SKM-1 (cell line): Measurements from ENCODE around the gene IKZF5.

ENCODE experiments used
- DNase-seq: peaks from one replicate; lab custom pipeline; 2025; ENCODE audit not compliant: unreplicated experiment; lab: John Stamatoyannopoulos, UW

The IKZF5 gene

GRCh38 chr10:123016228-123016627 lies 7.6 kb upstream of the IKZF5 start:
- no peak for DNase-seq

GRCh38 chr10:123014772-123015171 lies 6.2 kb upstream of the IKZF5 start:
- no peak for DNase-seq

DNA sequence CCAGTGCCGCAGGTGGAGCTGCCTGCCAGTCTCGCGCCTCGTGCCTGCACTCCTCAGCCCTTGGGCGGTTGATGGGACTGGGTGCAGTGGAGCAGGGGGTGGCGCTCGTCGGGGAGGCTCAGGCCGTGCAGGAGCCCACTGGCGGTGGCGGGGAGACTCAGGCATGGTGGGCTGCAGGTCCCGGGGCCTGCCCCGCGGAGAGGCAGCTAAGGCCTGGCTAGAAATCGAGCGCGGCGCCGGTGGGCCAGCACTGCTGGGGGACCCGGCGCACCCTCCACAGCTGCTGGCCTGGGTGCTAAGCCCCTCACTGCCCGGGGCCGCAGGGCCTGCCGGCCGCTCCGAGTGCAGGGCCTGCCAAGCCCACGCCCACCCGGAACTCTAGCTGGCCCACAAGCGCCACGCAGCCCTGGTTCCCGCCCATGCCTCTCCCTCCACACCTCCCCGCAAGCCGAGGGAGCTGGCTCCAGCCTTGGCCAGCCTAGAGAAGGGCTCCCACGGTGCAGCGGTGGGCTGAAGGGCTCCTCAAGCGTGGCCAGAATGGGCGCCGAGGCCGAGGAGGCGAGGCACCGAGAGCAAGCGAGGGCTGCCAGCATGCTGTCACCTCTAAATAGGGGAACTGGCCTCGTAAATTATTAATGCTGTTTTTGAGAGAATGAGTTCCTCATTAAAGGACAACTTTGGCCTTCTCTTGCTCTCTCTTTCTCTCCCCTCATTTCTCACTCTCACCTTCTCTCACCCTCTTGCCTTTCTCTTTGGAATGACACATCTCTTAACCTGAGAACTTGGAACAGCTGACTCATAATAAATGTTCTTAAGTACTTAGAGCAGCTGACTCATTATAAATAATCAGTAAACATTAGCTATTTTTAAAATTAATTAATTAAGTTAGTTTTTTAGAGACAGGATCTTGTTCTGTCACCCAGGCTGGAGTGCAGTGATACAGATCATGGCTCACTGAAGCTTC lies 5.1 kb upstream of the IKZF5 start:
- no peak for DNase-seq

- DNase-seq, result no peak
These were observed 3.4 kb upstream of the IKZF5 start for GRCh38 chr10:123011987-123012386.

GRCh38 chr10:123009105-123009820 lies 668 bp upstream of the IKZF5 start:
- DNase-seq, result no peak

GRCh38 chr10:123007558-123008354 lies 839 bp downstream of the IKZF5 start:
- peak; percentile 42 for DNase-seq

DNA sequence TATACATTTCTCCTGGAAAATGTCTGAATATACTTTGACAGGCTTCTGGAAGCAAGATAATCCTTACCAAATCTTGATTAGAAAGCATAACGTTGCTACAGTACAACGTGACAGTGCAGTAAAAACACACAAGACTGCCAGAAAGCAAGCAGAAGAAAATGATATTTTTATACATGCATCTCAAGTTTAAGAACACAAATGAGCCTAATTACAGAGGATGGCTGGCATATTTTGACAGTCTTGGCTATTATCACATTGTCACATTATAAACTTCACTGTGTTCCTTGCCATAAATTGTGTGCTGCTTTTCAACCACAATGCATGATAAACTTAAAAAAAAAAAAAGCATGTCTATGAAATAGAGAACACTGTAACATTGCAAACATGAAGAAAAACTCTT lies 4.3 kb downstream of the IKZF5 start:
- DNase-seq, result no peak

- DNase-seq, result no peak
These were observed 7.2 kb downstream of the IKZF5 start for GRCh38 chr10:123001370-123001769.

DNA sequence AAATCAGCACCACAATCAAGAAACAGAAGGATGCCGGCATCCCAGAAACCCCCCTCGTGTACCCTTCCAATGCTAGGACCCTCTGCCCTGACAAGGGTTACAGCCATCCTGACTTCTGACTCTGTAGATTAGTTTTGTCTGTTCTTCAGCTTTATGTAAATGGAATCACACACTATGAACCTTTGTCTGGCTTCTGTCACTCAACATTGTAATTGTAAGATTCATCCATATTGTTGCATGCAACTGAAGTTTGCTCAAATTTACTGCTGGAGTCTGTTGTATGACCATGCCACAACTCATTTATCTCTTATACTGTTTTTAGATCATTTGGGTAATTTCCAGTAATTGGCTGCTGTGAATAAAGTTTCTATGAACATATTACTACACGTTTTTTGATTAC lies 8.4 kb downstream of the IKZF5 start:
- DNase-seq, result no peak

- no peak for DNase-seq
These were observed 9.2 kb downstream of the IKZF5 start for GRCh38 chr10:122999347-122999746.

GRCh38 chr10:122998934-122999333 lies 9.7 kb downstream of the IKZF5 start:
- no peak for DNase-seq

DNA sequence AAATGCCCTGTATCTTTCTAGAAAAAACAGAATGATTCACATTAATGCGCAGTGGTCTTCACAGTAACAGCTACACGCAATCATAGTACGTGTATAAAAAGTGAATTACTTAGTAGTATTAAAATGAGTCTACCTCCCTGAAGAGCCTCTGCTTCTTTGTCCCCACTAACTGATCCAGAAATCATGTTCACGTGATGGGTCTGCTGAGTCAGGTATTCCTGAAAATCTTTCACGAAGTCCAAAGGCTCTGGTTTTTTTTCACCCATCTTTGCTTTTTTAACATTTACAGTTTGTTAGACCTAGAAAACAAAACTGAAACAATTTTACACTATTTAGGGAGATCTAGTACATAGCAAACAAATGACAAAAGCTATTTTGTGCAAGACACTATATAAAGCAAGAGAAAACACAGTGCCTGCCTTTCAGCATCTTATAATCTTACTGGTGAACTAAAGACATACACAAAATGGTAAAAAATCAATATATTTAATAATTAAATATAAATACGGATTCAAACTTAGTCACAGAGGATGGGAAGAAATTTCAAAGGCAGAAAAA lies 10.2 kb downstream of the IKZF5 start:
- no peak for DNase-seq

- DNase-seq, result no peak
These were observed 10.7 kb downstream of the IKZF5 start for GRCh38 chr10:122997864-122998263.

DNA sequence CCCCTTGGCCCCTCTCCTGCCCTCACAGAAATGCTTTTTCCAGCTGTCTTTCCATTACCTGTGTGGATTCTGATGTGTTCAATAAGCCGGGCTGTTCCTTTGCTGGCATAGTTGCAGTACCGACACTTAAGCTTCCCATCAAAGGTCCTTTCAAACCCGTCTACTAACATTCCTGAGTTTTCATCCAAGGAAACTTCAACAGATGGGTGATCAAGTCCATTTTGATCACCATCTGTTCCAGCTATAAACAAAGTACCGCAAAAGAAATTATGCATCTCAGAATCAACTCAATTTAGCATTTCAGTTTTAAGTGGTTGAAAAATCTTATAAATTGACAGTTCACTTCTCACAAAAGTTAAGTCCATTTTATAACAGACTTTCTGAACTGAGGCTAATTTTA lies 12.7 kb downstream of the IKZF5 start:
- no peak for DNase-seq

DNA sequence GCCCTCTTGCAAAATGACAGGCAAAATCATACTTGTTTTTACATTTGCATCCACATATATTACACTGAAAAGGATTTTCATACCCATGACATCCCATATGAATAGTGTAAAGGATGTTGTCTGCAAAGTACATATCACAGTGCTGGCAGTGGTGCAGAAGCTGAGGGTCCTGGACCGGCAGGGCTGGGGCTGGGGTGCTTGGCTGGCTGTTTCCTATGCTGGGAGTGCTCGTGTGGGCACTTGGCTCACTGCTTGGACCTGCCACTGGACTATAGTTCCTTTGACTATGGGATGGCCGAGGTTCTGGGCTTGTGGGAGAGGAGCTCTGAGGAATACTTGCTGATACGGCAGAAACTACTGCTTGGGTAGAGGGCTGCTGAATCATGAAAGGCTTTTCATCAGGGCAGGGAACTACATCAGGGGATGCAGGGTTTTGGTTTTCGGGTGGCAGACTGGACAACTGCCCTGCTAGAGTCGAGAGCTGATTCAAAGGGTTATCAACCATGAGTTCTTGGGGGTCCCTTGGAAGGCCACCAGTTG lies 14.7 kb downstream of the IKZF5 start:
- no peak for DNase-seq

- DNase-seq, result no peak
These were observed 16.5 kb downstream of the IKZF5 start for GRCh38 chr10:122992031-122992585.

GRCh38 chr10:122990278-122990677 lies 18.3 kb downstream of the IKZF5 start:
- no peak for DNase-seq

GRCh38 chr10:122988501-122988900 lies 20.1 kb downstream of the IKZF5 start:
- DNase-seq, result no peak

DNA sequence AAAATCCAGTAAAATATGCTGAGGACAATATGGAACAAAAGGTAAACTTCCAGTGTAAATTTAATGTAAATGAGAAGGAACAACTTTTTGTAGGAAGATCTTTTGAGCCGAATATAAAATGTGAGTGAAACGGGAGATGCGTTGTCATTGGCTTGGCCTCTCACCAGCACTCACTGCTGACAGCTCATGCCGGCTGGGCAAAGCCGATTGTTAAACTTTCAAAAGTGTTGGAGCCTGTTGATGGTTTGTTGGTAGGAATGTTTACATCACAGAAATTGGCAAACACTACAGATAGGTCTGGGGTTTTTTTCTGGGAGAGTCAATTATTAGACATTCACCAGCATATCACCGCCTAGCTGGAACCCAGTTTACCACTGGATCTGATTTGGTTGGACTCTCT lies 22.3 kb downstream of the IKZF5 start:
- no peak for DNase-seq

- DNase-seq, result no peak
These were observed 23.9 kb downstream of the IKZF5 start for GRCh38 chr10:122984708-122985107.

GRCh38 chr10:122983898-122984297 lies 24.7 kb downstream of the IKZF5 start:
- no peak for DNase-seq
